Measurements from ENCODE around the gene UNC5A. TPM values are rescaled to one million over a fixed set of nuclear protein-coding genes. Genes with fewer than 3 reads are reported as not detected.

The UNC5A gene
- total RNA-seq, 2 experiments from 2014 or later, result not detected

GRCh38 chr5:176816791-176817347 is 6.5 kb downstream of the UNC5A start:
- CTCF ChIA-PET, result no interaction called here
- intact Hi-C loops (cut with DNase I, micrococcal nuclease), result no loop called here
- Histone ChIP-seq H3K4me1 (ENCODE audit: insufficient read depth, low read length) (peaks cover 13% of the 10 kb centered on the region), H3K27me3 (ENCODE audit: control insufficient read depth in 1 of 2, insufficient read depth in 2 of 2, low read length in 2 of 2) (peaks cover 53 to 80% of the 10 kb centered on the region in 2 experiments), H3K4me3 (ENCODE audit: low read length) (no peak overlapping the region), H3K36me3 (ENCODE audit: insufficient read depth, low read length) (no peaks in the 10 kb centered on the region), H3K9me3 (ENCODE audit: control insufficient read depth in 1 of 2, insufficient read depth in 1 of 2, low read length in 2 of 2) (peaks cover 0 to 20% of the 10 kb centered on the region in 2 experiments), H3K27ac (ENCODE audit: low read depth in 1 of 2, low read length in 2 of 2) (no peak overlapping the region)
- no peak for ATAC-seq (ENCODE audit: poor library complexity)
- Mint-ChIP-seq H3K27me3 (peaks cover 80% of the 10 kb centered on the region), H3K4me1 (ENCODE audit: low read depth) (peaks cover 12% of the 10 kb centered on the region), H3K9me3 (no peaks in the 10 kb centered on the region), H3K27ac (no peak overlapping the region), H3K36me3 (ENCODE audit: low read depth) (no peaks in the 10 kb centered on the region), H3K4me3 (peak overlapping the region; percentile 60)
- no peak for TF ChIP-seq CTCF (IDR thresholded peaks at IDR 0.05)
- POLR2A ChIA-PET, result no interaction called here
- DNase-seq, result no peak

- CTCF ChIA-PET, result no interaction called here
- H3K27me3 ChIP-seq (ENCODE audit: control insufficient read depth in 1 of 2, insufficient read depth in 2 of 2, low read length in 2 of 2), result peaks cover 48 to 75% of the 10 kb centered on the region in 2 experiments
- H3K4me3 Mint-ChIP-seq, result no peak overlapping the region
Measured at GRCh38 chr5:176817369-176817840, 7.0 kb downstream of the UNC5A start.

GRCh38 chr5:176817841-176818377 is 7.5 kb downstream of the UNC5A start:
- Histone ChIP-seq H3K36me3 (ENCODE audit: insufficient read depth, low read length) (no peaks in the 10 kb centered on the region), H3K4me3 (ENCODE audit: low read length) (peak overlapping the region; percentile 10), H3K9me3 (ENCODE audit: control insufficient read depth in 1 of 2, insufficient read depth in 1 of 2, low read length in 2 of 2) (peaks cover 0 to 17% of the 10 kb centered on the region in 2 experiments), H3K27ac (ENCODE audit: low read depth in 1 of 2, low read length in 2 of 2) (no peak overlapping the region), H3K4me1 (ENCODE audit: insufficient read depth, low read length) (peaks cover 13% of the 10 kb centered on the region), H3K27me3 (ENCODE audit: control insufficient read depth in 1 of 2, insufficient read depth in 2 of 2, low read length in 2 of 2) (peaks cover 43 to 71% of the 10 kb centered on the region in 2 experiments)
- DNase-seq (peak in 4 of 14 experiments; percentile 6 to 35 (median 22)), ATAC-seq (ENCODE audit: poor library complexity) (peak; percentile 32)
- ChIA-PET POLR2A (no interaction called here), CTCF (no interaction called here)
- no peak overlapping the region for H3K27ac Mint-ChIP-seq
- no peaks in the 10 kb centered on the region for H3K36me3 Mint-ChIP-seq (ENCODE audit: low read depth)
- TF ChIP-seq CTCF (IDR thresholded peaks at IDR 0.05), result no peak
- peaks cover 84% of the 10 kb centered on the region for H3K27me3 Mint-ChIP-seq
- H3K4me1 Mint-ChIP-seq (ENCODE audit: low read depth), result peaks cover 12% of the 10 kb centered on the region
- intact Hi-C loops (cut with DNase I, micrococcal nuclease), result no loop called here
- no peaks in the 10 kb centered on the region for H3K9me3 Mint-ChIP-seq
- peak overlapping the region; percentile 65 for H3K4me3 Mint-ChIP-seq

More at GRCh38 chr5:176817369-176817840, 7.0 kb downstream of the UNC5A start:
- no peak overlapping the region for H3K27ac ChIP-seq (ENCODE audit: low read depth in 1 of 2, low read length in 2 of 2)
- H3K9me3 Mint-ChIP-seq, result no peaks in the 10 kb centered on the region
- peaks cover 80% of the 10 kb centered on the region for H3K27me3 Mint-ChIP-seq
- no peak overlapping the region for H3K27ac Mint-ChIP-seq
- TF ChIP-seq CTCF (IDR thresholded peaks at IDR 0.05), result no peak
- H3K4me3 ChIP-seq (ENCODE audit: low read length), result no peak overlapping the region
- ATAC-seq (ENCODE audit: poor library complexity), result no peak
- POLR2A ChIA-PET, result no interaction called here
- peak in 1 of 14 experiments; percentile 11 for DNase-seq
- no peaks in the 10 kb centered on the region for H3K36me3 ChIP-seq (ENCODE audit: insufficient read depth, low read length)
- H3K36me3 Mint-ChIP-seq (ENCODE audit: low read depth), result no peaks in the 10 kb centered on the region
- peaks cover 0 to 20% of the 10 kb centered on the region in 2 experiments for H3K9me3 ChIP-seq (ENCODE audit: control insufficient read depth in 1 of 2, insufficient read depth in 1 of 2, low read length in 2 of 2)
- intact Hi-C loops (cut with DNase I, micrococcal nuclease), result no loop called here
- H3K4me1 ChIP-seq (ENCODE audit: insufficient read depth, low read length), result peaks cover 13% of the 10 kb centered on the region
- peaks cover 12% of the 10 kb centered on the region for H3K4me1 Mint-ChIP-seq (ENCODE audit: low read depth)

Measured in CD4-positive, alpha-beta T cell (primary cell).